ENCODE measurements around the gene CLINT1. TPM values are rescaled to one million over a fixed set of nuclear protein-coding genes. Genes with fewer than 3 reads are reported as not detected.
"Not testable (repeated sequence)": the region's sequence is repeated elsewhere in the genome, so short reads cannot be mapped to it uniquely, and the experiment has no call there.

CLINT1 gene
- polyA plus RNA-seq, 4 donors = 37.3 to 145 (median 67.7) TPM

GRCh38 chr5:157859227-157859575, 256 bp upstream of the CLINT1 start:
- no peaks in the 10 kb centered on the region for H3K27me3 ChIP-seq (ENCODE audit: control insufficient read depth in 3 of 3, insufficient read depth in 3 of 3, low read length in 3 of 3)
- H3K36me3 ChIP-seq (ENCODE audit: control insufficient read depth in 3 of 3, insufficient read depth in 2 of 3, low read depth in 1 of 3, low read length in 3 of 3) = peaks cover 0 to 3% (median 0%) of the 10 kb centered on the region in 3 donors
- no peak for FAIRE-seq
- no peak for DNase-seq
- peaks cover 7 to 43% (median 9%) of the 10 kb centered on the region in 3 donors for H3K4me1 ChIP-seq (ENCODE audit: control insufficient read depth in 3 of 3, insufficient read depth in 2 of 3, low read depth in 1 of 3, low read length in 2 of 3)
- 37 to 39% (median 37%) methylated on average over 10 of the region's 10 CpGs for WGBS, 3 donors
- H3K9me3 ChIP-seq (ENCODE audit: control insufficient read depth in 2 of 2, insufficient read depth in 1 of 2, low read depth in 1 of 2, low read length in 1 of 2) = no peaks in the 10 kb centered on the region
- H3K27ac ChIP-seq (ENCODE audit: low read depth in 1 of 3, low read length in 2 of 3) = peak overlapping the region in 2 of 3 donors; percentile 88 to 94
- H3K4me3 ChIP-seq (ENCODE audit: low read depth in 1 of 3, low read length in 3 of 3) = peak overlapping the region; percentile 77 to 97 (median 95)

- H3K9me3 ChIP-seq (ENCODE audit: control insufficient read depth in 2 of 2, insufficient read depth in 1 of 2, low read depth in 1 of 2, low read length in 1 of 2) = no peaks in the 10 kb centered on the region
- H3K27me3 ChIP-seq (ENCODE audit: control insufficient read depth in 3 of 3, insufficient read depth in 3 of 3, low read length in 3 of 3) = no peaks in the 10 kb centered on the region
- H3K27ac ChIP-seq (ENCODE audit: low read depth in 1 of 3, low read length in 2 of 3) = peak overlapping the region; percentile 53 to 94 (median 88)
- DNase-seq = peak; percentile 49 to 50
- 1 to 2% (median 1%) methylated on average over 5 of the region's 5 CpGs for WGBS, 3 donors
- H3K36me3 ChIP-seq (ENCODE audit: control insufficient read depth in 3 of 3, insufficient read depth in 2 of 3, low read depth in 1 of 3, low read length in 3 of 3) = peaks cover 0 to 6% (median 0%) of the 10 kb centered on the region in 3 donors
- H3K4me3 ChIP-seq (ENCODE audit: low read depth in 1 of 3, low read length in 3 of 3) = peak overlapping the region; percentile 77 to 97 (median 95)
- peaks cover 7 to 39% (median 9%) of the 10 kb centered on the region in 3 donors for H3K4me1 ChIP-seq (ENCODE audit: control insufficient read depth in 3 of 3, insufficient read depth in 2 of 3, low read depth in 1 of 3, low read length in 2 of 3)
- FAIRE-seq = no peak
Measured at GRCh38 chr5:157857816-157858526, 974 bp downstream of the CLINT1 start.

- Histone ChIP-seq H3K27me3 (ENCODE audit: control insufficient read depth in 3 of 3, insufficient read depth in 3 of 3, low read length in 3 of 3) (no peaks in the 10 kb centered on the region), H3K4me3 (ENCODE audit: low read depth in 1 of 3, low read length in 3 of 3) (no peak overlapping the region), H3K36me3 (ENCODE audit: control insufficient read depth in 3 of 3, insufficient read depth in 2 of 3, low read depth in 1 of 3, low read length in 3 of 3) (peaks cover 0 to 11% (median 0%) of the 10 kb centered on the region in 3 donors), H3K4me1 (ENCODE audit: control insufficient read depth in 3 of 3, insufficient read depth in 2 of 3, low read depth in 1 of 3, low read length in 2 of 3) (peaks cover 3 to 20% (median 6%) of the 10 kb centered on the region in 3 donors), H3K9me3 (ENCODE audit: control insufficient read depth in 2 of 2, insufficient read depth in 1 of 2, low read depth in 1 of 2, low read length in 1 of 2) (no peaks in the 10 kb centered on the region), H3K27ac (ENCODE audit: low read depth in 1 of 3, low read length in 2 of 3) (no peak overlapping the region)
- FAIRE-seq = no peak
- 50 to 64% (median 57%) methylated on average over 10 of the region's 10 CpGs for WGBS, 3 donors
- DNase-seq = peak; percentile 76 to 77
Measured at GRCh38 chr5:157855404-157855994, 3.4 kb downstream of the CLINT1 start.

- FAIRE-seq; DNase-seq; H3K27me3 ChIP-seq (ENCODE audit: control insufficient read depth in 3 of 3, insufficient read depth in 3 of 3, low read length in 3 of 3); H3K9me3 ChIP-seq (ENCODE audit: control insufficient read depth in 2 of 2, insufficient read depth in 1 of 2, low read depth in 1 of 2, low read length in 1 of 2); H3K27ac ChIP-seq (ENCODE audit: low read depth in 1 of 3, low read length in 2 of 3); H3K4me1 ChIP-seq (ENCODE audit: control insufficient read depth in 3 of 3, insufficient read depth in 2 of 3, low read depth in 1 of 3, low read length in 2 of 3); H3K4me3 ChIP-seq (ENCODE audit: low read depth in 1 of 3, low read length in 3 of 3): not testable (repeated sequence)
- H3K36me3 ChIP-seq (ENCODE audit: control insufficient read depth in 3 of 3, insufficient read depth in 2 of 3, low read depth in 1 of 3, low read length in 3 of 3) = peaks cover 0 to 18% (median 4%) of the 10 kb centered on the region in 3 donors
- 87 to 94% (median 93%) methylated on average over 9 of the region's 9 CpGs for WGBS, 3 donors
Measured at GRCh38 chr5:157853365-157853764, 5.6 kb downstream of the CLINT1 start.

- H3K4me1 ChIP-seq (ENCODE audit: control insufficient read depth in 3 of 3, insufficient read depth in 2 of 3, low read depth in 1 of 3, low read length in 2 of 3) = no peaks in the 10 kb centered on the region
- no peaks in the 10 kb centered on the region for H3K27me3 ChIP-seq (ENCODE audit: control insufficient read depth in 3 of 3, insufficient read depth in 3 of 3, low read length in 3 of 3)
- FAIRE-seq (no peak), DNase-seq (no peak)
- peaks cover 1 to 36% (median 4%) of the 10 kb centered on the region in 3 donors for H3K36me3 ChIP-seq (ENCODE audit: control insufficient read depth in 3 of 3, insufficient read depth in 2 of 3, low read depth in 1 of 3, low read length in 3 of 3)
- WGBS, 3 donors = 89 to 96% (median 92%) methylated on average over 3 of the region's 3 CpGs
- peaks cover 0 to 17% of the 10 kb centered on the region in 2 donors for H3K9me3 ChIP-seq (ENCODE audit: control insufficient read depth in 2 of 2, insufficient read depth in 1 of 2, low read depth in 1 of 2, low read length in 1 of 2)
- no peak overlapping the region for H3K27ac ChIP-seq (ENCODE audit: low read depth in 1 of 3, low read length in 2 of 3)
- H3K4me3 ChIP-seq (ENCODE audit: low read depth in 1 of 3, low read length in 3 of 3) = no peak overlapping the region
Measured at GRCh38 chr5:157845914-157846598, 12.9 kb downstream of the CLINT1 start.

- Histone ChIP-seq H3K36me3 (ENCODE audit: control insufficient read depth in 3 of 3, insufficient read depth in 2 of 3, low read depth in 1 of 3, low read length in 3 of 3) (peaks cover 0 to 34% (median 1%) of the 10 kb centered on the region in 3 donors), H3K27ac (ENCODE audit: low read depth in 1 of 3, low read length in 2 of 3) (no peak overlapping the region), H3K4me1 (ENCODE audit: control insufficient read depth in 3 of 3, insufficient read depth in 2 of 3, low read depth in 1 of 3, low read length in 2 of 3) (no peaks in the 10 kb centered on the region), H3K27me3 (ENCODE audit: control insufficient read depth in 3 of 3, insufficient read depth in 3 of 3, low read length in 3 of 3) (no peaks in the 10 kb centered on the region), H3K4me3 (ENCODE audit: low read depth in 1 of 3, low read length in 3 of 3) (no peak overlapping the region), H3K9me3 (ENCODE audit: control insufficient read depth in 2 of 2, insufficient read depth in 1 of 2, low read depth in 1 of 2, low read length in 1 of 2) (peaks cover 0 to 12% of the 10 kb centered on the region in 2 donors)
- FAIRE-seq (no peak), DNase-seq (no peak)
- 81 to 90% (median 82%) methylated on average over 4 of the region's 4 CpGs for WGBS, 3 donors
Measured at GRCh38 chr5:157842787-157843186, 16.2 kb downstream of the CLINT1 start.

GRCh38 chr5:157842185-157842584, 16.8 kb downstream of the CLINT1 start:
- no peak for DNase-seq
- WGBS, 3 donors = 84 to 95% (median 92%) methylated on average over 5 of the region's 5 CpGs
- no peak for FAIRE-seq
- H3K36me3 ChIP-seq (ENCODE audit: control insufficient read depth in 3 of 3, insufficient read depth in 2 of 3, low read depth in 1 of 3, low read length in 3 of 3) = peaks cover 0 to 28% (median 1%) of the 10 kb centered on the region in 3 donors
- H3K27me3 ChIP-seq (ENCODE audit: control insufficient read depth in 3 of 3, insufficient read depth in 3 of 3, low read length in 3 of 3) = no peaks in the 10 kb centered on the region
- no peak overlapping the region for H3K27ac ChIP-seq (ENCODE audit: low read depth in 1 of 3, low read length in 2 of 3)
- H3K4me1 ChIP-seq (ENCODE audit: control insufficient read depth in 3 of 3, insufficient read depth in 2 of 3, low read depth in 1 of 3, low read length in 2 of 3) = no peaks in the 10 kb centered on the region
- no peak overlapping the region for H3K4me3 ChIP-seq (ENCODE audit: low read depth in 1 of 3, low read length in 3 of 3)
- H3K9me3 ChIP-seq (ENCODE audit: control insufficient read depth in 2 of 2, insufficient read depth in 1 of 2, low read depth in 1 of 2, low read length in 1 of 2) = peaks cover 0 to 7% of the 10 kb centered on the region in 2 donors

- H3K4me1 ChIP-seq (ENCODE audit: control insufficient read depth in 3 of 3, insufficient read depth in 2 of 3, low read depth in 1 of 3, low read length in 2 of 3) = peaks cover 0 to 2% (median 0%) of the 10 kb centered on the region in 3 donors
- no peak for FAIRE-seq
Measured at GRCh38 chr5:157839157-157839795, 19.7 kb downstream of the CLINT1 start.

More at GRCh38 chr5:157839157-157839795, 19.7 kb downstream of the CLINT1 start:
- no peak for DNase-seq
- Histone ChIP-seq H3K9me3 (ENCODE audit: control insufficient read depth in 2 of 2, insufficient read depth in 1 of 2, low read depth in 1 of 2, low read length in 1 of 2) (no peaks in the 10 kb centered on the region), H3K27me3 (ENCODE audit: control insufficient read depth in 3 of 3, insufficient read depth in 3 of 3, low read length in 3 of 3) (no peaks in the 10 kb centered on the region), H3K36me3 (ENCODE audit: control insufficient read depth in 3 of 3, insufficient read depth in 2 of 3, low read depth in 1 of 3, low read length in 3 of 3) (peaks cover 0 to 20% (median 0%) of the 10 kb centered on the region in 3 donors), H3K27ac (ENCODE audit: low read depth in 1 of 3, low read length in 2 of 3) (no peak overlapping the region), H3K4me3 (ENCODE audit: low read depth in 1 of 3, low read length in 3 of 3) (no peak overlapping the region)
- 55 to 81% (median 65%) methylated on average over 8 of the region's 8 CpGs for WGBS, 3 donors

All from small intestine (tissue), 7 donors.